Measurements from ENCODE around the gene SOX14.

The SOX14 gene

DNA sequence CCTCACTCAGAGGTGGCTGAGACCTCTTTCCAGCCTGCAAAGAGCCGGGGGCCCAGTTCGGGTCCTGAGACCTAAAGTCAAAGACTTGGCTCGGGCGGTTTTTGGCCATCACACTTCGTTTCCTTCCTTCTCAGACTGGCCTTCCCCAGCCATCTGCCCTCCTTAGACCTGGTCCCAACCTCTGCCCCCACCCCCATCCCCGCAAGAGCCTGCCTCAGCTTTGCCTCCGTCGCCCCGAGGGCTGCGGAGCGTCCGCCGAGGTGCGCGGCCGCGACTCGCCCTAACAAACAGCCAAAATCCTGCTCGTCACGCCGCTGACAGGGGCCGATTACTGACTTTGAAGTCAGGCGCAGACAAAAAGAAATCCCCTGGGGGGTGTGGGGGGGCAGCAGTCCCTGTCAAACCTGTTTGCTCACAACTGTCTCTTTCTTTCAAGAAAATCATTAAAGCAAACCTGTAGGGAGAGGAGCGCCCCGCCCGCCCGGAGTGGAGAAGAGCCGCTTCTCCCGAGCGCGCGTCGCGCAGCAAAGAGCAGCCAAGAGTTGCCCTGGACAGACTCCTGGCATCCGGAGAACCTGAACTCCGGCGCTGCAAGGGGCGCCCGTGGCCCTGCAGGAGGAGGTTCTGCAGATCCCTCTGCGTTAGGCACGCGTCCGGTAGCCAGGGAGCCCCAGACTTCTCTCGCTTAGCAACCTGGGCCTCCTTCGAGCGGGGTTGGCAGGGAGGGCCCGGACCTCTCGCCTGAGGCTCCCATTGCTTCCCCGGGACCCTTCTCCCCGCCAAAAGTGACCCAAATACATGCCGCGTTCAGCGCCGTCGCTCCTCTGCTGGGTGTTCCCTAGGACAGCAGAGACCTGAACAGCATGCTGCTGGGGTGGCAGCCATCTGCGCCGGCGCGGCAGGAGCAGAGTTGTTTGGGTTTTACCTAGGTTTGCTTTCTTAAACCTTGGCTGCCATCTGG lies 4.5 kb downstream of the SOX14 start:
- no peak for DNase-seq (ENCODE audit: low read depth)

DNA sequence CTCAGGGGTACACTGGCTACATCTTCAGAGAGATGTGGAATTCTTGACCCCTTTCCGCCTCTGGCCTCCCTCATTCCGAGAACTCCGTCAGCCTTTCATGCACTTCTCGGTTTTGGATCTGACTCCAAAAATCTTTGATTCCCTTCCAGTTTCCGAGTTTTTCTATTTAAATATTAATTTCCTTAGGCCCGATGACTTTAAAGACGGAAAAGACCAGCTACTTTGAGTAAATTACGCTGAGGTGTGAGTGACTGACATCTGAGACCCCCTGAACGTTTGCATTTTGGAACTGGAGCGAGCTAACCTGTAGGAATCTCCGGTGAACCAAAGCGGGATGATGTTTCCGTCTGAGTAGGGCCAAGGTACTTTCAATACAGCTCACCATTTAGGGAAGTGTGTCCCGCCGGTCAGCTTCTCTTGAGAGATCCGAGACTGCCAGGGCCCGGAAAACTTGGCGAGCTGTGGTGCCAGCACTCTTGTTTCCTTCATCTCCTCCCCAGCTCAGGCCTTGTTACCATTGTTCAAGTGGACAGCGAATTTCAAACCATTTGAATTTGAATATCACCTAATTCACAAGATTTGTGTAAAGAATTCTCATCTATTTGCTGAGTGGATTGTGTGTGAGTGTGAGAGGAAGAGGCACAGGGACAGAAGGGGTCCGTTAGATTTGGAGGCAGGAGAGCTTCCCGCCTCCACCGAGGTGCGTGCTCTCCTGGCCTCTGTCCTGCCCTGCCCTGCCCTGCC lies 5.4 kb downstream of the SOX14 start:
- DNase-seq (ENCODE audit: low read depth): no peak

DNA sequence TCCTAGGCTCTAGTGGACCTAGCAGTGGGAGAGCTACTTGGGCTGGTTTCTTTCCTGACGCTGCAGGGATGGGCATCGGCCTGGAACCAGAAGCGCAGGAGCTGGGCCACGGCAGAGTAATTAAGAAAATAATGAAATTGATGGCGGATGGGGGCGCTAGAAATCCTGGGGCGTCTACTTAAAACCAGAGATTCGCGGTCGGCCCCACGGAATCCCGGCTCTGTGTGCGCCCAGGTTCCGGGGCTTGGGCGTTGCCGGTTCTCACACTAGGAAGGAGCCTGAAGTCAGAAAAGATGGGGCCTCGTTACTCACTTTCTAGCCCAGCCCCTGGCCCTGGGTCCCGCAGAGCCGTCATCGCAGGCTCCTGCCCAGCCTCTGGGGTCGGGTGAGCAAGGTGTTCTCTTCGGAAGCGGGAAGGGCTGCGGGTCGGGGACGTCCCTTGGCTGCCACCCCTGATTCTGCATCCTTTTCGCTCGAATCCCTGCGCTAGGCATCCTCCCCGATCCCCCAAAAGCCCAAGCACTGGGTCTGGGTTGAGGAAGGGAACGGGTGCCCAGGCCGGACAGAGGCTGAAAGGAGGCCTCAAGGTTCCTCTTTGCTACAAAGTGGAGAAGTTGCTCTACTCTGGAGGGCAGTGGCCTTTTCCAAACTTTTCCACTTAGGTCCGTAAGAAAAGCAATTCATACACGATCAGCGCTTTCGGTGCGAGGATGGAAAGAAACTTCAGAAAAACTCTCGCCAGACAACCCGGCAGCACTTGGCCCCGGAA lies 6.1 kb downstream of the SOX14 start:
- no peak for DNase-seq (ENCODE audit: low read depth)

DNA sequence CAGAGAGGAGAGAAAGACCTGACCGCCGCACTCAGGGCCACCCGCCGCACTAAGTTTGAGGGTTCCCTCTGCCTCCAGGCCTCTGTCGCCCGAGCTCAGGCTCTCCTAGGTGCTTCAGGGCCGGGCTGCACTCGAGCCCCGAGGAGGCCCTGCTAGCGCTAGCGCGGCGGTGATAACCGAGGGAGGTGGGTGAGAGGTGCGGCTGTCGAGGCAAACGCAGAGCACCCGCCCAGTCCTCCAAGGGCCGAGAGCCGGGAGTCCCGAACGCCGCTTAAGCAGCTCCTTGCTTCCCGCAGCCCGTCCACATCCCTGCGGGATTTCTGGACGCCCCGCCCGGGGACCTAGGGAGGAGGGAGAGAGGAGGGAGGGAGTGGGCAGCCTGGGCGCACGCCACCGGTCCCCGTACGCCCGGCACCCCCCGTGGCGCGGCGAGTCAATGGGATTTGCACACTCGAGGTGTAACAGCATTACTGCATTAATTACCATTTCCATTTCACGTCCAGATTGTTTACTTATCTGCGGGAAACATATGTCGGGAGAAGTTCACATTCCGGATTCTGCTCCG lies 6.8 kb downstream of the SOX14 start:
- no peak for DNase-seq (ENCODE audit: low read depth)

DNA sequence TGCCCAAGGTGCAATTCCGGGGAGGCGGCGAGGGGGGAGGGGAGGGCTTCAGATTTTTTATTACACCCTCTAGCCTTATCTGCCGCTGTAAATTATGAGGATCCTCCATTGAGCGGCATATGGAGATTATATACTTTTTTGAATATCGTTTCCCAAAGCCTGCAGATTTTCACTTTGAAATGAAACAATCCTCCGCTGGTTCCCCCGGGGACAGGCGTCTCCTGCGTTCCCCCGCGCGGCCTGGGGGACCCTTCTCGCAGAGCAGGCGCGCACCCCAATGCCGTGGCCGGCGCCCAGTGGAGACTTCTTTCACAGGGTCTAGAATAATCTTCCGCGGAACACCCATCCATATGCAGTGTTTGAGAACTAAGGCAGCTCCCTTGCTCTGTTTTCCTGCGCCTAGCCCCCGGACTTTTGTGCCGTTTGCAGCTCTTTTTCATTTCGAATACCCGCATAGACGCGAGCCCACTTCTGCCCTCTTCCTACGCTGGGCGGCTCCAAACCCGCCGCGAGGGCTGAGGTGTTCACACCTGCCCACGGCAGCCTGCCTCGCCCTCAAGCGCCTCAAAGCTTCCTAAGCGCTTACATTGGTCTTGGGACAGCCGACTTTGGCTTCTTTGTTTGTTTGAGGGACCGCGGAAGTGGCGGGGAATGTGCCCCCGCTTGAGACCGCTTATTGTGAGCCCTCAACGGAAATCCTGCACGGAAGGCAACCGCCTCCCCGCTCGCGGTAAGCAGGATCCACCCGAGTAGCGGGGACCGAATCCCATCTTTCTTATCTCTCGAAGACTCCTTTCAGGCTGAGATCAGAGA lies 7.5 kb downstream of the SOX14 start:
- no peak for DNase-seq (ENCODE audit: low read depth)

DNA sequence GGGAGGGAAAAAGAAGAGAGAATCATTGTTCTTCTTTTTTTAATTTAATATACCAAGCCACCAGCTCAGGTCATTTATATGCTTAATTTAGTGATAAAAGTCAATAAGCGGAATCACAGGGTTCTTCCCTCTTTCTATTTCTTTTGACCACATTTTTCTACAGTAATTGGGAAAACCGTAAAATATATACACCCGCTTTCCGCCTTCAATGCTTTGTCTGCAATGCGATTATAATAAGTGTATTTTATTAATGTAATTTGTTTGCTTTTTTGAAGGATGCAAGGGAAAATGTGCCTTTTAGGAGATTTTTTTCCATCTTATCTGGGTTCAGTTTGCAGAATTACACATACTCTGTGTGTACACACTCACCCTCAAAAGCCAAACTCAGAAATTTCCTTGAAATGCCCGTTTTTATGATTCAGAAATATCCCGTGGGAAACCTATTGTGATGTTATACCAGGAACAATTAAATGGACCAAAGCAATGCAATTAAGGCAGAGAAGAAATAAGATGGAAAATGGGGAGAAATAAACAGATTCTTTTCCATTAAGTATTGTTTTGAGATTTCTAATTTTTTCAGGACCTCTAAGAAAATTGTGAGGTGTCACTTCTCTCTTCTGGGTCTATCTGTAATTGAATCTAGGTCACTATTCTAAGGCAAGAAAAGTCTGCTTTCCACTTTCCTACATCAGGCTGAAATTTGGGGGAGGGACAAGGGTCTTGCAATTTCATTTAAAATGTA lies 8.3 kb downstream of the SOX14 start:
- no peak for DNase-seq (ENCODE audit: low read depth)

DNA sequence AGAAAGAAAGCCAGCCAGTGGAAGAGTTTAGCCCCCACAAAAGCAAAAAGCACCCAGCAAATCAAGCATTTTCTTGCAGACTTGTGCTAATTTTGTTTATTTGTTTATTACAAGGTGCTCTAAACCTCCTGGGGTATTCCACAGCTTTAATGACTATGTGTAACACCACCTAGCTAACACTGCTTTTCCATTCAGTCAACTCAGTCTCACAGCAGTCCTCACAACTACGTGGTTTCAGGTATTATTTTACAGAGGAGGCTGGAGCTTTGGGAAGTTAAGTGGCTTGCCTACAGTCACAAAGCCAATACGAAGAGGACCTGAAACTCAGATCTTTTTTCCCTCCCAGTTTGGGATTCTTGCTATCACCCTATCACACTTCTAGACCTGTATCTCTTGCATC lies 14.8 kb downstream of the SOX14 start:
- DNase-seq (ENCODE audit: low read depth): no peak

DNA sequence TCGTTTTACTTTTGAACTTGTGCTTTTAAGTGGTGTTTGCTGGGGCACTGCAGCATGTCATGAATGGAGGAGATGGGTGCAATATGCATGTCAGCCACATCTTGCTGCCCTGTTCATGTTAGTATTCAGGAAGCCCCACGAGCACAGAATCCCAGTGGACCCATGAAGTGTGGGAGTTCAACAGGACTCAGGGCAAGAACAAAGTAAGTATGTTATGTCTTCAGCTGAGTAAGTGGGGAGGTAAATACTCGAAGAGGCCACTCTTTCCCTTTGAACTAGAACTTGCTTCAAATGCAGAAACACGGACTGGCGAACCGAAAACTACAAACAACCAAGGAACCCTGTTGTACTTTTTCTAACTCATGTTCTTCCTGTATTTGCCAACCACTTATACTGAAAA lies 23.4 kb downstream of the SOX14 start:
- DNase-seq (ENCODE audit: low read depth): no peak

DNA sequence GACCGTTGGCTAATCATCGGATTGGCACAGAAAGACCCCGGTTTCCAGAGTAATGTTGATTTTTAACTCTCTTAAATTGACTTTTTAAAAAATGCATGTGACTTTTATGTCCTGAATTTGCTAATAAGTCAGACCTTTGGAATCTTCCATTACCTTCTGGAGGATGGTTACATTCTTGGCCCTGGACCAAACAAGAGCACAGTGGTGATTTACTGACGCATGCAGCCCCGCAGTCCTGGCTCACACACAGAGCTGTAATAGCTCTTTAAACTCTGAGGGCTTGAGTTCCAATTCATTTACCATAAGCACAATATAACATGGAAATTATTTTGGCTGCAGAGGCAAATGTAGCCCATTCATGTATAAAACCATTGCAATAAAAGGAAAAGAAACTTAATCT lies 25.1 kb downstream of the SOX14 start:
- no peak for DNase-seq (ENCODE audit: low read depth)

DNA sequence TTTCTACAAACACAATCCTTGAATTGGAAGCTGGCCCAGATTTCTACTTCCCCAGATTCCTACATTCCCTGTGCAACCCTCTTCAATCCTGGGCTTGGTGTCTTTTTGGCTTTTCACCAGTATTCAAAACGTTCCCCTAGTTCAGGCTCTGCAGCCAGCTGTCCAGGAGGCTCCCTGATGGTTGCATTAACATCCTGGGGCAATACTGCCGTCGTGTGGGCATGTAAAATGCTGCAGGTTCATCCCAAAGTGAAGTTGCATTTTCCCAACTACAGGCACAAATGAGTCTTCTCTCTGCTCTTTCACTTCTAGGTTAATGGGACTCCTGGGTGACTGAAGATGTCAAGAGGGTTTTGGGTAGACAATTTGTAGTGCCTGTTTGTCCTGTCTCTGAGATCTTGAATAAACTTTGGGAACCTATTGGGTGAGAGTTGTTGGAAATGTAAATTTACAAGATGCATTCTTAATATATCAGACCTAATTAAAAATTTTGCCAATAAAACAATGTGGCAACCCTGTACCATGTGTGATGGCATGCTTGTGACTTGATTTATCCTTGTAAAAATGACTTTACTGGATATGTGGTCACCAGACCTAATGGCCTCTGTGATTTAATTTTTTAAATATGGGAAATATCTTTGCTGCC lies 28.6 kb downstream of the SOX14 start:
- peak; percentile 35 for DNase-seq (ENCODE audit: low read depth)

DNA sequence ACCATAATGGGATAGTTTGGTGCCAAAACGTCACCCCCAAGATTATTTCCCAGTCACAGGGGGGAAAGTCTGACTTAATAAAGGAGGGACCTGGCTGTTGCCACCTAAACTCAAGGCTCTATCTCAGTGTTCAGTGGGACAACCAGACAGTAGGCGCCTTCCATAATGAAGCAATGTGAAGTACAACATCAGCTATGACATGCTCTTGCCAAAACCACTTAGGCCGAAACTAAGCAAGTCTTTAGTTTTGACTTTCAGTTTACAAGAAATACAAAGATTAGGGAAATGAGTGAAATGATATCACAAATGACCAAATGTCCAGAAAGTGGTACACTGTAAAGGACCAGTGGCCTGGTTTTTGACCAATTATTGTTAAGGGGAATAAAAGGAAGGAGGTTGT lies 32.9 kb downstream of the SOX14 start:
- DNase-seq (ENCODE audit: low read depth): no peak

DNA sequence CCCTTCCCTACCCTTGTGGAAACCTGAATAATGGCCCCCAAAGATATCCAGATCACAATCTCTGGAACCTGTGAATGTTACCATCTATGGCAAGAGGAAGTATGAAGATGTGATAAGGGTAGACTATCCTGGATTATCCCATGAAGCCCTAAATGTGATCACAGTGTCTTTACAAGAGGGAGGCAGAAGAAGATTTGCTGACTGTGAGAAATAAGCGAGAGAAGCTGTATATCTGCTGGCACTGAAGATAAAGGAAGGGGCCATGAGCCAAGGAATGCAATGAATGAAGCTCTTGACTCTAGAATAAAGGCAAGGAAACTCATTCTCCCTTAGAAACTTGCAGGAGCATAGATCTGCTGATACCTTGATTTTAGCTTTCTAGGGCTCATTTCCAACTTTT lies 39.1 kb downstream of the SOX14 start:
- DNase-seq (ENCODE audit: low read depth): no peak

DNA sequence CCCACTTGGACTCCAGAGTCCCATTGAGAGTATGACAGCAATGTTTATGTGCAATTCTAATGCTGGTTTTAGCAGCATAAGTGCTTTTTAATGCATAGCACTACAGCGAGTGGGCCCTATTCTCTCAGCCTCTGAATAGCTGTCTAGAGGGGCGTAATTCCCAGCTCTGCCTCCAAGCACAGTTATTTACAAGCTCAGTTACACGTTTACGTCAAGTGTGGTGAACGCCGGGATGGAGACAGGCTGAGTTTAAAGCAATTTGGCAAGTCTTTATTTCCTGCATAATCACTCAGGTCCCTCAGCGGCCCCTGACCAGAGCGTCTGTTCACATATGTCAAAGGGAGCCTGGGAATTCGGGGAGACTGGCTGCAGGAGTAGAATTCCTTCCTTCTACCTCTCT lies 43.9 kb downstream of the SOX14 start:
- DNase-seq (ENCODE audit: low read depth): no peak

DNA sequence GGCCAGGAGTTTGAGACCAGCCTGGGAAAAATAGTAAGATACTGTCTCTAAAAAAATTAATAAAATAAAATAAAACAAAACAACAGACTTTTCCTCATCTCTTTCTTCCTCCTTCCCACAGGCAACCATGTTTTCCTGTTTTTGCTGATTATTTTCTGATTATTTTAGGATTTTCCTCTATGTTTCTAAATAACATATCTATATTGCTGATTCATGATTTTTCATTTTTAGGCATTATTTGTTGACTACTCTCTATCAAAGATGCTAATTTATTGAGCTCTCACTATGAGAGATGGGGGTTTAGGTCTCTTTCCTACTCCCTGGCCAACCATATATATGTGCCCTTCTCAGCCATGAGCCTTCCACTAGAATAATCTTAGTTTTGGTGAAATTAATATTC lies 45.4 kb downstream of the SOX14 start:
- no peak for DNase-seq (ENCODE audit: low read depth)

DNA sequence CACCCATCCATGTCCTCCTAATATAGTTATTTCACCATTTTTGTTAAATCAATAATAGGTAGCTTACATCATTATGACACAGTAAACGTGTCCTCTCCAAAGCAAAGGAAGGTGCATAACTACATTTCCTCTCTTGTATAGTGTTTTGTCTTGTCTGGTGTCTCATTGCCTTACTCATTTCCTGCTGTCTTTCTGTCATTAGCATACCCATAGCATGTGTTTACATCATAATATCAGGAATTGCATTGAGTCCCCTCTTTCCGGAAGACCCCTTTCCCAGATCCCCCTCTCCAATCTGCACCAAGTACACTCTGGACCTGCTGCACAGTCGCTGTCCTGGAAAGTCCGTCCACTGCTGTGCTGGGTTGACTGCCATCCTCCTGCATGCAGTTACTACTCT lies 47.9 kb downstream of the SOX14 start:
- no peak for DNase-seq (ENCODE audit: low read depth)

DNA sequence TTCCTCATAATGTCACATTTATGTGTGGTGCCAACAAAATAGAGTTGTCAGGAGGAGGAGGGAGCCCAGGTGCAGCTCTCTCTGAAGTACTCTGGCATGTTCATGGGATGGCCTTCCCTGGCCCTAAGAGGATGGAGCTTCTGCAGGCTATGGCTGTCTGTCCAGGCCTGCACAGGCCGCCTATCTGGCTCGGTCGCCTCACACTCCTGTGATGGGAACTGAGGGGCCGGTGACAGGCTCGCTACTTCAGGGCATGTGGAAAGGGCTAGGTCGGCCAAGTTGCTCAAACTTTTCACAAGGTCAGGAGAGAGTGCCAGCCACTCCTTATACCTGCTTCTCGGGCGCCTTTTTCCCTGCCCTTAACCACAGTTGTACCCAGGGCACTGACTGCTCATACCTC lies 51.1 kb downstream of the SOX14 start:
- no peak for DNase-seq (ENCODE audit: low read depth)

All from EH (cell line).